Hepatocyte (in vitro differentiated cells): ENCODE results near the gene IDI1.

ENCODE experiments used
- EZH2 ChIP-seq: fragments of 200-600 bp; sonication (generic); IDR thresholded peaks from 2 replicates; pipeline ENCODE4 v1.6.1; 2016; ENCODE audit warnings: antibody characterized with exemption, mild to moderate bottlenecking, borderline replicate concordance
- EZH2phosphoT487 ChIP-seq: fragments of 200-600 bp; sonication (generic); IDR thresholded peaks from one replicate; pipeline ENCODE4 v1.6.1; 2018; ENCODE audit warnings: antibody characterized with exemption, mild to moderate bottlenecking, low read depth, moderate library complexity; ENCODE audit not compliant: unreplicated experiment, severe bottlenecking
- TF ChIP-seq, protein P1 (sequence below): fragments of 200-600 bp; sonication (generic); IDR thresholded peaks from 2 replicates; pipeline ENCODE4 v1.5.1; 2016; ENCODE audit warnings: antibody characterized with exemption, mild to moderate bottlenecking; ENCODE audit not compliant: poor library complexity

DNA sequence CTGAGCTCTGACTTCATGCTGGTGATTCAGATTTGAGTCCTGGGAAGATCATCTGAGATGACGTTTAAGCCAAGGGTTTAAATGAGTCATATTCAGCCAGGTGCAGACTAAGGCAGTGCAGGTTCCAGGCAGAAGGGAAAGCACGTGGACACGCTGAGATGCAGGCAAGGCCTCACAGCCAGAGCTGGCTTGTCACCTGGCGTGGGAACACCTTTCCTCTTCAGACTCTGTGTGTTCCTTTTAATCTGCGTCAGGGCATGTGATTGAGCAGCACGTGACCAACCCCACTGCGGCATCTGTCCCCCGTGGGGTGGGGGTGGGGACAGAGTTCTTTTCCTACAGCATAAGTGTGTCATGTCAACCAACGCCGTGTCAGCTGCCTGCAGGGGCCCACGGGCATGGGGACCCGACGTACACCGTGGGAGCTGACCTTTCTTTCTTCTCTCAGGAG lies 12.6 kb downstream of the IDI1 start:
- no peak for TF ChIP-seq EZH2
- no peak for TF ChIP-seq EZH2phosphoT487
- TF ChIP-seq, protein P1, sequence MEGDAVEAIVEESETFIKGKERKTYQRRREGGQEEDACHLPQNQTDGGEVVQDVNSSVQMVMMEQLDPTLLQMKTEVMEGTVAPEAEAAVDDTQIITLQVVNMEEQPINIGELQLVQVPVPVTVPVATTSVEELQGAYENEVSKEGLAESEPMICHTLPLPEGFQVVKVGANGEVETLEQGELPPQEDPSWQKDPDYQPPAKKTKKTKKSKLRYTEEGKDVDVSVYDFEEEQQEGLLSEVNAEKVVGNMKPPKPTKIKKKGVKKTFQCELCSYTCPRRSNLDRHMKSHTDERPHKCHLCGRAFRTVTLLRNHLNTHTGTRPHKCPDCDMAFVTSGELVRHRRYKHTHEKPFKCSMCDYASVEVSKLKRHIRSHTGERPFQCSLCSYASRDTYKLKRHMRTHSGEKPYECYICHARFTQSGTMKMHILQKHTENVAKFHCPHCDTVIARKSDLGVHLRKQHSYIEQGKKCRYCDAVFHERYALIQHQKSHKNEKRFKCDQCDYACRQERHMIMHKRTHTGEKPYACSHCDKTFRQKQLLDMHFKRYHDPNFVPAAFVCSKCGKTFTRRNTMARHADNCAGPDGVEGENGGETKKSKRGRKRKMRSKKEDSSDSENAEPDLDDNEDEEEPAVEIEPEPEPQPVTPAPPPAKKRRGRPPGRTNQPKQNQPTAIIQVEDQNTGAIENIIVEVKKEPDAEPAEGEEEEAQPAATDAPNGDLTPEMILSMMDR = no peak
